HL-60/S4 treated with phorbol 12-myristate 13-acetate at 8.2 ng/mL for 4 days and 3 days (cell line): ENCODE data around the gene KIAA1217.
"Not testable (repeated sequence)": the region's sequence is repeated elsewhere in the genome, so short reads cannot be mapped to it uniquely, and the experiment has no call there.

Experiments
- in situ Hi-C: fragments of 300-500 bp; cut with MboI; formaldehyde crosslinking; loops from 2 replicates; pipeline ENCODE4 v1.15.0; 2022; ENCODE audit warnings: low sequenced_read_pairs

Gene KIAA1217

GRCh38 chr10:24459836-24460235, 250.9 kb downstream of the KIAA1217 start:
- in situ Hi-C loops = no loop called here

- in situ Hi-C loops = no loop called here
Observed at GRCh38 chr10:24462291-24462813, 253.4 kb downstream of the KIAA1217 start.

- in situ Hi-C loops = no loop called here
Observed at GRCh38 chr10:24462889-24463552, 254.1 kb downstream of the KIAA1217 start.

- in situ Hi-C loops = no loop called here
Observed at GRCh38 chr10:24463611-24464426, 254.9 kb downstream of the KIAA1217 start.

- in situ Hi-C loops = no loop called here
Observed at GRCh38 chr10:24465124-24465874, 256.4 kb downstream of the KIAA1217 start.

- in situ Hi-C loops = no loop called here
Observed at GRCh38 chr10:24465891-24466818, 257.2 kb downstream of the KIAA1217 start.

GRCh38 chr10:24467136-24467535, 258.2 kb downstream of the KIAA1217 start:
- in situ Hi-C loops = no loop called here

- in situ Hi-C loops = no loop called here
Observed at GRCh38 chr10:24467605-24468004, 258.7 kb downstream of the KIAA1217 start.

- in situ Hi-C loops = no loop called here
Observed at GRCh38 chr10:24468281-24468751, 259.4 kb downstream of the KIAA1217 start.

- in situ Hi-C loops = no loop called here
Observed at GRCh38 chr10:24469993-24470392, 261.1 kb downstream of the KIAA1217 start.

GRCh38 chr10:24475598-24475997, 266.7 kb downstream of the KIAA1217 start:
- in situ Hi-C loops = no loop called here

GRCh38 chr10:24476913-24477701, 268.2 kb downstream of the KIAA1217 start:
- in situ Hi-C loops = no loop called here

- in situ Hi-C loops = no loop called here
Observed at GRCh38 chr10:24477915-24478314, 269.0 kb downstream of the KIAA1217 start.

GRCh38 chr10:24479806-24480205, 270.9 kb downstream of the KIAA1217 start:
- in situ Hi-C loops = no loop called here

GRCh38 chr10:24480447-24480846, 271.5 kb downstream of the KIAA1217 start:
- in situ Hi-C loops = no loop called here

- in situ Hi-C loops = no loop called here
Observed at GRCh38 chr10:24481241-24481640, 272.3 kb downstream of the KIAA1217 start.

- in situ Hi-C loops = not testable (repeated sequence)
Observed at GRCh38 chr10:24482713-24483112, 273.8 kb downstream of the KIAA1217 start.

GRCh38 chr10:24483701-24484100, 274.8 kb downstream of the KIAA1217 start:
- in situ Hi-C loops = no loop called here

- in situ Hi-C loops = no loop called here
Observed at GRCh38 chr10:24484771-24485170, 275.8 kb downstream of the KIAA1217 start.
